Testis (tissue), 2 donors: ENCODE data around the gene FUT8.

Experiments used
- CTCF ChIP-seq, 3 experiments: fragments of 450-650 bp in 2 of 3; fragments of 200-600 bp in 1 of 3; sonication (generic) in 1 of 3; IDR thresholded peaks; one replicate each; pipeline ENCODE4 v1.5.1; 2016 to 2019; ENCODE audit warnings: antibody characterized with exemption in 3 of 3, mild to moderate bottlenecking in 2 of 3, moderate library complexity in 1 of 3
- POLR2A ChIP-seq: fragments of 450-650 bp; IDR thresholded peaks from one replicate; pipeline ENCODE4 v1.6.1; 2017; ENCODE audit warnings: antibody characterized with exemption, mild to moderate bottlenecking, moderate library complexity

GRCh38 chr14:65685572-65685971 lies 273.0 kb downstream of the FUT8 start:
- TF ChIP-seq CTCF (IDR thresholded peaks at IDR 0.05) (no peak), POLR2A (no peak)
